HEK293 (cell line): ENCODE data around the gene CCND3.
A peak's percentile ranks its signal among the peaks of the same experiment; 100 is the strongest.

Experiments
- CTCF ChIA-PET: fragments of 350-600 bp; formaldehyde crosslinking; extraction: SDS; loops from one replicate; lab custom pipeline; 2021; ENCODE audit warnings: antibody characterized with exemption; lab: Yijun Ruan, JAX
- POLR2A ChIA-PET: fragments of 300-600 bp; formaldehyde crosslinking; extraction: SDS; loops from one replicate; lab custom pipeline; 2020; ENCODE audit warnings: antibody characterized with exemption, inconsistent platforms; lab: Yijun Ruan, JAX
- H3K27ac ChIP-seq: fragments of 200-500 bp; sonication (Bioruptor generic); 2 replicates; pipeline ENCODE4 v1.5.1; 2014; ENCODE audit warnings: low read depth, low read length, control low read depth, inconsistent platforms; ENCODE audit errors: extremely low read depth
- H3K36me3 ChIP-seq, 2 experiments: fragments of 200-500 bp in 1 of 2; sonication (Bioruptor generic) in 1 of 2; 1 replicate in 1 of 2; 2 replicates in 1 of 2; pipeline ENCODE4 v1.5.1; 2014 to 2017; ENCODE audit warnings: inconsistent platforms in 2 of 2, low read length in 2 of 2; ENCODE audit not compliant: control insufficient read depth in 2 of 2, insufficient read depth in 1 of 2
- H3K4me1 ChIP-seq: fragments of 200-500 bp; sonication (Bioruptor generic); 2 replicates; pipeline ENCODE4 v1.5.1; 2014; ENCODE audit warnings: mild to moderate bottlenecking, low read length, inconsistent platforms; ENCODE audit not compliant: control insufficient read depth, insufficient read depth
- H3K4me3 ChIP-seq: 2 replicates; pipeline ENCODE4 v1.5.1; 2011; ENCODE audit warnings: low read depth, mild to moderate bottlenecking, control low read depth, low read length, moderate library complexity
- H3K9me3 ChIP-seq: fragments of 200-500 bp; sonication (Bioruptor generic); 2 replicates; pipeline ENCODE4 v1.5.1; 2014; ENCODE audit warnings: low read depth, low read length, inconsistent platforms; ENCODE audit not compliant: control insufficient read depth, insufficient read depth
- BCL11B ChIP-seq: fragments of 450-650 bp; formaldehyde crosslinking; IDR thresholded peaks from 2 replicates; pipeline ENCODE4 v1.5.1; 2016; ENCODE audit warnings: low read depth, missing biosample characterization, missing genetic modification characterization
- EGR2 ChIP-seq: fragments of 450-650 bp; formaldehyde crosslinking; IDR thresholded peaks from 2 replicates; pipeline ENCODE4 v1.5.1; 2016; ENCODE audit warnings: low read depth, missing biosample characterization, missing genetic modification characterization
- SALL2 ChIP-seq: fragments of 450-650 bp; formaldehyde crosslinking; IDR thresholded peaks from 2 replicates; pipeline ENCODE4 v1.5.0; 2017; ENCODE audit warnings: missing biosample characterization, mild to moderate bottlenecking, missing genetic modification characterization, borderline replicate concordance
- ZBTB20 ChIP-seq: fragments of 450-650 bp; formaldehyde crosslinking; IDR thresholded peaks from 2 replicates; pipeline ENCODE4 v1.5.1; 2016; ENCODE audit warnings: missing biosample characterization, missing genetic modification characterization
- ZFP3 ChIP-seq: fragments of 450-650 bp; formaldehyde crosslinking; IDR thresholded peaks from 2 replicates; pipeline ENCODE4 v1.5.1; 2016; ENCODE audit warnings: low read depth, missing biosample characterization, missing genetic modification characterization
- ZIC2 ChIP-seq: fragments of 450-650 bp; formaldehyde crosslinking; IDR thresholded peaks from 2 replicates; pipeline ENCODE4 v1.5.1; 2016; ENCODE audit warnings: missing biosample characterization, missing genetic modification characterization
- ZNF112 ChIP-seq: fragments of 450-650 bp; formaldehyde crosslinking; IDR thresholded peaks from 2 replicates; pipeline ENCODE4 v1.5.0; 2017; ENCODE audit warnings: missing biosample characterization, missing genetic modification characterization
- ZNF266 ChIP-seq: fragments of 450-650 bp; formaldehyde crosslinking; IDR thresholded peaks from 2 replicates; pipeline ENCODE4 v1.5.1; 2016; ENCODE audit warnings: missing biosample characterization, missing genetic modification characterization, low read depth
- ZNF302 ChIP-seq: fragments of 450-650 bp; formaldehyde crosslinking; IDR thresholded peaks from 2 replicates; pipeline ENCODE4 v1.5.1; 2016; ENCODE audit warnings: missing biosample characterization, missing genetic modification characterization, low read depth
- ZNF341 ChIP-seq: fragments of 450-650 bp; formaldehyde crosslinking; IDR thresholded peaks from 2 replicates; pipeline ENCODE4; 2016; ENCODE audit warnings: low read depth, missing biosample characterization, missing genetic modification characterization
- ZNF416 ChIP-seq: fragments of 450-650 bp; formaldehyde crosslinking; IDR thresholded peaks from 2 replicates; pipeline ENCODE4 v1.5.1; 2016; ENCODE audit warnings: missing biosample characterization, missing genetic modification characterization
- ZNF423 ChIP-seq: fragments of 450-650 bp; formaldehyde crosslinking; IDR thresholded peaks from 2 replicates; pipeline ENCODE4 v1.5.1; 2016; ENCODE audit warnings: missing biosample characterization, missing genetic modification characterization
- ZNF529 ChIP-seq: fragments of 450-650 bp; formaldehyde crosslinking; IDR thresholded peaks from 2 replicates; pipeline ENCODE4 v1.5.1; 2017; ENCODE audit warnings: missing genetic modification characterization, missing biosample characterization; ENCODE audit not compliant: insufficient replicate concordance
- ZNF596 ChIP-seq: fragments of 450-650 bp; IDR thresholded peaks from 2 replicates; pipeline ENCODE4 v1.5.0; 2018; ENCODE audit warnings: missing biosample characterization, mild to moderate bottlenecking, missing genetic modification characterization, moderate library complexity
- ZNF600 ChIP-seq: fragments of 450-650 bp; formaldehyde crosslinking; IDR thresholded peaks from 2 replicates; pipeline ENCODE4 v1.5.1; 2016; ENCODE audit warnings: missing biosample characterization, missing genetic modification characterization
- ZNF621 ChIP-seq: fragments of 450-650 bp; formaldehyde crosslinking; IDR thresholded peaks from 2 replicates; pipeline ENCODE4 v1.5.1; 2017; ENCODE audit warnings: missing biosample characterization, missing genetic modification characterization
- ZNF747 ChIP-seq: fragments of 450-650 bp; formaldehyde crosslinking; IDR thresholded peaks from 2 replicates; pipeline ENCODE4 v1.5.1; 2016; ENCODE audit warnings: missing biosample characterization, missing genetic modification characterization
- ZNF76 ChIP-seq: fragments of 450-650 bp; formaldehyde crosslinking; IDR thresholded peaks from 2 replicates; pipeline ENCODE4; 2016; ENCODE audit warnings: low read depth, missing biosample characterization, missing genetic modification characterization, borderline replicate concordance
- TF ChIP-seq, protein P1 (sequence below): fragments of 450-650 bp; formaldehyde crosslinking; IDR thresholded peaks from 2 replicates; pipeline ENCODE4 v1.5.0; 2017; ENCODE audit warnings: missing biosample characterization, missing genetic modification characterization, borderline replicate concordance
- TF ChIP-seq, protein P2 (sequence below): fragments of 450-650 bp; formaldehyde crosslinking; IDR thresholded peaks from 2 replicates; pipeline ENCODE4 v1.5.1; 2016; ENCODE audit warnings: missing biosample characterization, missing genetic modification characterization
- TF ChIP-seq, protein P3 (sequence below): fragments of 450-650 bp; formaldehyde crosslinking; IDR thresholded peaks from 2 replicates; pipeline ENCODE4 v1.5.1; 2016; ENCODE audit warnings: missing biosample characterization, missing genetic modification characterization
- TF ChIP-seq, protein P4 (sequence below): fragments of 450-650 bp; formaldehyde crosslinking; IDR thresholded peaks from 2 replicates; pipeline ENCODE4 v1.5.1; 2017; ENCODE audit warnings: missing biosample characterization, missing genetic modification characterization

CCND3 gene

DNA sequence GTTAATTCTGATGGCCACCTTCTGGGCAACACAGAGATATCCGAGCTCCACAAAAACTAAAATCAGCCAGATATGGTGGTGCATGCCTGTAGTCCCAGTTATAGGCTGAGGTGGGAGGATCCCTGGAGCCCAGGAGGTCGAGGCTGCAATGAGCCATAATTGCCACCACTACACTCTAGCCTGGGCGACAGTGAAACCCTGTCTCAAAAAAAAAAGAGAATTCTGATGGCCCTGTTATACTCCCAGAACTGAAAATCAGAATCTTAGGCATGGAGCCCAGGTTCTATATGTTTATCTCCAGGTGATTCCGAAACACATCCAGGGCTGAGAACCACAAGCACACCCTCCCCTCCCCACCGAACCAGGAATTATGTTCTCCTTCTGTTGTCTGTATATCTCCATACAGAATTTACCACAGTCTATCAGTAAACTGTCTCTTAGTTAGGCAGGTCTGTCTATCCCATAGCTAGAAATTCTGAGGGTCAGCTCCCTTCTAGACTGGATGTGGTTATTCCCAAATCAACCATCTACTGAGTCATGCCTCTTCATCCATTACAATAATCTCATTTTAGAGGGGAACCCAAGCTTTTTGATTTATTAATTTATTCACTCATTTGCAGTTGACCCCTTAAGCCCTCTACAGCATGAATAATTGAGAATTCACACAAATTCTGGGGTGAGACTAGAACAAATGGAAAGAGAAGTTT, 24.8 kb upstream of the CCND3 start (continued):
- TF ChIP-seq, protein P1, sequence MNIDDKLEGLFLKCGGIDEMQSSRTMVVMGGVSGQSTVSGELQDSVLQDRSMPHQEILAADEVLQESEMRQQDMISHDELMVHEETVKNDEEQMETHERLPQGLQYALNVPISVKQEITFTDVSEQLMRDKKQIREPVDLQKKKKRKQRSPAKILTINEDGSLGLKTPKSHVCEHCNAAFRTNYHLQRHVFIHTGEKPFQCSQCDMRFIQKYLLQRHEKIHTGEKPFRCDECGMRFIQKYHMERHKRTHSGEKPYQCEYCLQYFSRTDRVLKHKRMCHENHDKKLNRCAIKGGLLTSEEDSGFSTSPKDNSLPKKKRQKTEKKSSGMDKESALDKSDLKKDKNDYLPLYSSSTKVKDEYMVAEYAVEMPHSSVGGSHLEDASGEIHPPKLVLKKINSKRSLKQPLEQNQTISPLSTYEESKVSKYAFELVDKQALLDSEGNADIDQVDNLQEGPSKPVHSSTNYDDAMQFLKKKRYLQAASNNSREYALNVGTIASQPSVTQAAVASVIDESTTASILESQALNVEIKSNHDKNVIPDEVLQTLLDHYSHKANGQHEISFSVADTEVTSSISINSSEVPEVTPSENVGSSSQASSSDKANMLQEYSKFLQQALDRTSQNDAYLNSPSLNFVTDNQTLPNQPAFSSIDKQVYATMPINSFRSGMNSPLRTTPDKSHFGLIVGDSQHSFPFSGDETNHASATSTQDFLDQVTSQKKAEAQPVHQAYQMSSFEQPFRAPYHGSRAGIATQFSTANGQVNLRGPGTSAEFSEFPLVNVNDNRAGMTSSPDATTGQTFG (tag by site-specific recombination), result no peak
- no peak for TF ChIP-seq ZNF302 (tag by site-specific recombination)

DNA sequence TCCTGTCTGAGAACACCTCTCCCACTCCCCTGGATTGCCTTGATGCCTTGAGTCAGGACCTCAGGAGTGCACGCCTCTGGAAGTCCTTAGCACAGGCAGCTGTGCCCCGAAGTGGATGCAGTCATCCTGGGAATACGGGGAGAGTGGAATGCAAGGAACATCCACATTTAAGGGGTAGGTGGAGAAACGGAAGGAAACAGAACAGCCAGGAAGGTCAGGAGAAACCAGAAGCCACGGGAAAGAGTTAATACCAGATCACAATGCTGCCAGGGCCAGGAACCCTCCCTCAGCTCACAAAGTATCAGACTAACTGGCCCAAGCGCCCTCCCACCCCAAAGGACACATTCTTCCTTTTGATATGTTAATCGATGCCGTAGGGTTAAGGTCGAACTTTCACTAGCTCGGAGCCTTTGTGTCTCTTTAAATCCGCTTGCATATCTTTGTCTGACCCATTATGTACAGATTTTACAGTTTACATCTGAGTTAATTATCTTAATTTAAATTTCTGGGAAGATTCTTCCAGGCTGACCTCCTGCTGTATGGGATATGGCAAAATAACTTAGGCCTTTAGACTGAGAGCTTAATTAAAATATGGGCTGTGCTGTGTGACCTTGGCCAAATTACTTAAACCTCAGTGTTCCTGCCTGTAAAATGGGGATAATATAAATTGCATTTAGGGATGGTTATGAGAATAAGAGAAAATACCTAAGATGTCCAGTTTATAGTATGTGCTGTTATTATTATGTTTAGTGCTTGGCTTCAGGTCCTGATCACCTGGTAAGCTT, 24.0 kb upstream of the CCND3 start:
- no peaks in the 10 kb centered on the region for H3K36me3 ChIP-seq
- no peak for TF ChIP-seq ZNF621 (tag by site-specific recombination)
- TF ChIP-seq ZNF341 (tag by site-specific recombination), result peak; percentile 36; the same call in 1 of the 2 replicates
- no peak for TF ChIP-seq ZNF416 (tag by site-specific recombination)
- TF ChIP-seq, all 188 proteins: peak for 1
- Histone ChIP-seq H3K9me3 (no peaks in the 10 kb centered on the region), H3K4me3 (no peak overlapping the region), H3K4me1 (no peaks in the 10 kb centered on the region), H3K27ac (no peak overlapping the region)
- CTCF ChIA-PET, result interaction anchor here (0.6 to 1.8 kb wide), 2 partner anchors 29 to 45 kb away, joined by 4 to 7 read pairs; partner anchors contain the start of genes BYSL and MED20
- POLR2A ChIA-PET, result interaction anchor here (0.7 kb wide), 1 partner anchor 123 kb away, joined by 5 read pairs; no protein-coding TSS in a partner anchor

DNA sequence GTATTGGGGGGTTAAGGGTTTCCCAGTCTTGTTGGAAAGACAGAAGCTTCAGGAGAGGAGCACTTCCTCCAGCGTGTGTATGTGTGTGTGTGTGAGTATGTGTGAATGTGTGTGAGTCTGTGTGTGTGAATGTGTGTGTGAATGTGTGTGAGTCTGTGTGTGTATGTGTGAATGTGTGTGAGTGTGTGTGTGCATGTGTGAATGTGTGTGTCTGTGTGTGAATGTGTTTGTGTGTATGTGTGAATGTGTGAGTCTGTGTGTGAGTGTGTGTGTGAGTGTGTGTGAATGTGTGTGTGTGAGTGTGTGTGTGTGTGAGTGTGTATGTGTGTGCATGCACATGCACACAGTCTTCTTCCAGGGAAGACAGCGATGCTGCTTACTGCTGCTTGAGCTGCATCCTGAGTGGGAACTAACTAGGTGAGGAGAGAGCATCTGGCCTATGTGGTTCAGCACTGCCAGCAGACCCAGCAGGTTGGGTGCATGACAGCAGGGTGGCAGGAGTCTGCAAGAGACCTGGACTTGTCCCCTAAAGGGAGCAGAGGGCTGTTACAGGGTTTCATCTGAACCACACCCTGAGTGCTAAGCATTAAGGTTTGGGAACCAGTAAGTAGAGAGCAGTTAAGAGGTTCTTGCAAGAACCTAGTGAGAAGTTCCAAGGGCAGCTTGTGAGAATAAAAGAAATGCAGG, 22.7 kb upstream of the CCND3 start:
- no peaks in the 10 kb centered on the region for H3K9me3 ChIP-seq
- no peak overlapping the region for H3K27ac ChIP-seq
- H3K4me3 ChIP-seq, result no peak overlapping the region
- POLR2A ChIA-PET, result interaction anchor here (1.1 to 1.3 kb wide), 2 partner anchors 29 to 86 kb away, joined by 3 to 5 read pairs; no protein-coding TSS in a partner anchor
- CTCF ChIA-PET, result interaction anchor here (1.7 kb wide), 1 partner anchor 43 kb away, joined by 5 read pairs; the partner anchor contains the start of genes BYSL and MED20
- H3K36me3 ChIP-seq, result no peaks in the 10 kb centered on the region
- H3K4me1 ChIP-seq, result no peaks in the 10 kb centered on the region
- TF ChIP-seq, protein P2, sequence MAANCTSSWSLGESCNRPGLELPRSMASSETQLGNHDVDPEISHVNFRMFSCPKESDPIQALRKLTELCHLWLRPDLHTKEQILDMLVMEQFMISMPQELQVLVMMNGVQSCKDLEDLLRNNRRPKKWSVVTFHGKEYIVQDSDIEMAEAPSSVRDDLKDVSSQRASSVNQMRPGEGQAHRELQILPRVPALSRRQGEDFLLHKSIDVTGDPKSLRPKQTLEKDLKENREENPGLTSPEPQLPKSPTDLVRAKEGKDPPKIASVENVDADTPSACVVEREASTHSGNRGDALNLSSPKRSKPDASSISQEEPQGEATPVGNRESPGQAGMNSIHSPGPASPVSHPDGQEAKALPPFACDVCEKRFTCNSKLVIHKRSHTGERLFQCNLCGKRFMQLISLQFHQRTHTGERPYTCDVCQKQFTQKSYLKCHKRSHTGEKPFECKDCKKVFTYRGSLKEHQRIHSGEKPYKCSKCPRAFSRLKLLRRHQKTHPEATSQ (tag by site-specific recombination), result peak; percentile 79; the same call in 1 of the 2 replicates
- peak; percentile 95 for TF ChIP-seq ZNF621 (tag by site-specific recombination)
- TF ChIP-seq ZNF600 (tag by site-specific recombination), result 0 out of 2 replicates have a peak, but pooled peaks have one; percentile 18
- TF ChIP-seq, protein P3, sequence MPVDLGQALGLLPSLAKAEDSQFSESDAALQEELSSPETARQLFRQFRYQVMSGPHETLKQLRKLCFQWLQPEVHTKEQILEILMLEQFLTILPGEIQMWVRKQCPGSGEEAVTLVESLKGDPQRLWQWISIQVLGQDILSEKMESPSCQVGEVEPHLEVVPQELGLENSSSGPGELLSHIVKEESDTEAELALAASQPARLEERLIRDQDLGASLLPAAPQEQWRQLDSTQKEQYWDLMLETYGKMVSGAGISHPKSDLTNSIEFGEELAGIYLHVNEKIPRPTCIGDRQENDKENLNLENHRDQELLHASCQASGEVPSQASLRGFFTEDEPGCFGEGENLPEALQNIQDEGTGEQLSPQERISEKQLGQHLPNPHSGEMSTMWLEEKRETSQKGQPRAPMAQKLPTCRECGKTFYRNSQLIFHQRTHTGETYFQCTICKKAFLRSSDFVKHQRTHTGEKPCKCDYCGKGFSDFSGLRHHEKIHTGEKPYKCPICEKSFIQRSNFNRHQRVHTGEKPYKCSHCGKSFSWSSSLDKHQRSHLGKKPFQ (tag by site-specific recombination), result peak; percentile 94
- peak; percentile 47; the same call in 1 of the 2 replicates for TF ChIP-seq ZIC2
- TF ChIP-seq ZNF596 (tag by site-specific recombination), result no peak
- TF ChIP-seq, protein P4, sequence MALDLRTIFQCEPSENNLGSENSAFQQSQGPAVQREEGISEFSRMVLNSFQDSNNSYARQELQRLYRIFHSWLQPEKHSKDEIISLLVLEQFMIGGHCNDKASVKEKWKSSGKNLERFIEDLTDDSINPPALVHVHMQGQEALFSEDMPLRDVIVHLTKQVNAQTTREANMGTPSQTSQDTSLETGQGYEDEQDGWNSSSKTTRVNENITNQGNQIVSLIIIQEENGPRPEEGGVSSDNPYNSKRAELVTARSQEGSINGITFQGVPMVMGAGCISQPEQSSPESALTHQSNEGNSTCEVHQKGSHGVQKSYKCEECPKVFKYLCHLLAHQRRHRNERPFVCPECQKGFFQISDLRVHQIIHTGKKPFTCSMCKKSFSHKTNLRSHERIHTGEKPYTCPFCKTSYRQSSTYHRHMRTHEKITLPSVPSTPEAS, result peak; percentile 100
- no peak for TF ChIP-seq ZNF76
- no peak for TF ChIP-seq ZNF529 (tag by site-specific recombination)
- TF ChIP-seq EGR2, result no peak
- no peak for TF ChIP-seq ZNF112
- no peak for TF ChIP-seq BCL11B (tag by site-specific recombination)
- TF ChIP-seq ZNF266 (tag by site-specific recombination), result peak; percentile 12; the same call in 1 of the 2 replicates
- TF ChIP-seq ZFP3 (tag by site-specific recombination), result no peak
- TF ChIP-seq ZNF747, result peak; percentile 79; the same call in 1 of the 2 replicates
- TF ChIP-seq ZBTB20, result 0 out of 2 replicates have a peak, but pooled peaks have one; percentile 14
- no peak for TF ChIP-seq ZNF423 (tag by site-specific recombination)
- 0 out of 2 replicates have a peak, but pooled peaks have one; percentile 58 for TF ChIP-seq SALL2
